ENCODE results near the gene TLCD2. TPM values are rescaled to one million over a fixed set of nuclear protein-coding genes. Genes with fewer than 3 reads are reported as not detected.

Gene TLCD2
- total and polyA plus RNA-seq, 2 of the 13 experiments (the other 11 are each of a cell fraction or from before 2014, with no cell fraction given) = 0.90 to 1.1 TPM

- 0 out of 2 replicates have a peak, but pooled peaks have one; percentile 32 for TF ChIP-seq ZNF136 (CRISPR knock-in tag; IDR thresholded peaks at IDR 0.05; ENCODE audit: low read depth)
- no peak for TF ChIP-seq PAF1 (CRISPR knock-in tag; IDR thresholded peaks at IDR 0.05)
- peak; percentile 53 for TF ChIP-seq MED8 (CRISPR knock-in tag; IDR thresholded peaks at IDR 0.05; ENCODE audit: insufficient replicate concordance)
- TF ChIP-seq PHF21A (CRISPR knock-in tag; IDR thresholded peaks at IDR 0.05) = peak; percentile 71
- no peak for TF ChIP-seq MTA3 (CRISPR knock-in tag; IDR thresholded peaks at IDR 0.05)
- TF ChIP-seq ZNF572 (CRISPR knock-in tag; IDR thresholded peaks at IDR 0.05) = 0 out of 2 replicates have a peak, but pooled peaks have one; percentile 15
- TF ChIP-seq FOXO1 (CRISPR knock-in tag; IDR thresholded peaks at IDR 0.05) = peak; percentile 38; the same call in 1 of the 2 replicates
- TF ChIP-seq ZNF556 (CRISPR knock-in tag; IDR thresholded peaks at IDR 0.05; ENCODE audit: borderline replicate concordance) = 0 out of 2 replicates have a peak, but pooled peaks have one; percentile 23
- TF ChIP-seq DZIP1 (CRISPR knock-in tag; IDR thresholded peaks at IDR 0.05) = no peak
- no peak for TF ChIP-seq MAF1 (CRISPR knock-in tag; IDR thresholded peaks at IDR 0.05; ENCODE audit: borderline replicate concordance)
- no peak for TF ChIP-seq SIN3B (IDR thresholded peaks at IDR 0.05; ENCODE audit: low read length)
- TF ChIP-seq FOXO4 (CRISPR knock-in tag; conservative IDR thresholded peaks at IDR 0.05) = 0 out of 2 replicates have a peak, but pooled peaks have one; percentile 70
- peak; percentile 67 for TF ChIP-seq YEATS4 (CRISPR knock-in tag; IDR thresholded peaks at IDR 0.05; ENCODE audit: borderline replicate concordance)
- TF ChIP-seq TFDP2 (CRISPR knock-in tag; IDR thresholded peaks at IDR 0.05) = no peak; the same call in 1 of the 2 replicates
- TF ChIP-seq NKX3-1 (CRISPR knock-in tag; IDR thresholded peaks at IDR 0.05) = 0 out of 2 replicates have a peak, but pooled peaks have one; percentile 34
- TF ChIP-seq ZNF567 (CRISPR knock-in tag; IDR thresholded peaks at IDR 0.05; ENCODE audit: borderline replicate concordance) = no peak
- no peak for TF ChIP-seq ZNF660 (CRISPR knock-in tag; IDR thresholded peaks at IDR 0.05; ENCODE audit: borderline replicate concordance, low read depth)
- peak; percentile 50; the same call in 1 of the 2 replicates for TF ChIP-seq ZNF629 (CRISPR knock-in tag; conservative IDR thresholded peaks at IDR 0.05)
- TF ChIP-seq ATF5 (CRISPR knock-in tag; IDR thresholded peaks at IDR 0.05; ENCODE audit: low read depth) = no peak
- TF ChIP-seq ZNF777 (CRISPR knock-in tag; IDR thresholded peaks at IDR 0.05) = 0 out of 2 replicates have a peak, but pooled peaks have one; percentile 11
- TF ChIP-seq FOXK2 (IDR thresholded peaks at IDR 0.05) = 0 out of 2 replicates have a peak, but pooled peaks have one; percentile 38
- TF ChIP-seq ZUFSP (CRISPR knock-in tag; IDR thresholded peaks at IDR 0.05; ENCODE audit: borderline replicate concordance) = no peak
These were observed 32.4 kb upstream of the TLCD2 start, which contains the start of gene SERPINF2 (continued) for GRCh38 chr17:1742371-1743087.

Data from HepG2 (cell line).